AG04449 (cell line): ENCODE measurements around the gene COX5B.
"Not testable (repeated sequence)": the region's sequence is repeated elsewhere in the genome, so short reads cannot be mapped to it uniquely, and the experiment has no call there.

Experiments used
- CTCF ChIA-PET: fragments of 350-600 bp; formaldehyde crosslinking; extraction: SDS; loops from one replicate; lab custom pipeline; 2021; ENCODE audit warnings: antibody characterized with exemption; lab: Yijun Ruan, JAX
- POLR2A ChIA-PET: fragments of 400-600, 350-600 bp; formaldehyde crosslinking; extraction: SDS; loops from one replicate; lab custom pipeline; 2020; ENCODE audit warnings: antibody characterized with exemption, inconsistent platforms; lab: Yijun Ruan, JAX
- DNase-seq: peaks from one replicate; pipeline ENCODE4 v3.0.0-alpha.2; 2010; ENCODE audit warnings: low read depth, low spot score
- H3K4me3 ChIP-seq: 2 replicates; pipeline ENCODE4 v1.5.1; 2011; ENCODE audit warnings: low read depth, mild to moderate bottlenecking, control low read depth, low read length
- TF ChIP-seq, protein P1 (sequence below): IDR thresholded peaks from one replicate; pipeline ENCODE4 v1.5.1; 2011; ENCODE audit warnings: mild to moderate bottlenecking, moderate library complexity, low read length, control low read depth, inconsistent platforms; ENCODE audit not compliant: insufficient read depth; ENCODE audit errors: missing control alignments

The COX5B gene

GRCh38 chr2:97673915-97674283 is 28.0 kb downstream of the COX5B start:
- TF ChIP-seq, protein P1, sequence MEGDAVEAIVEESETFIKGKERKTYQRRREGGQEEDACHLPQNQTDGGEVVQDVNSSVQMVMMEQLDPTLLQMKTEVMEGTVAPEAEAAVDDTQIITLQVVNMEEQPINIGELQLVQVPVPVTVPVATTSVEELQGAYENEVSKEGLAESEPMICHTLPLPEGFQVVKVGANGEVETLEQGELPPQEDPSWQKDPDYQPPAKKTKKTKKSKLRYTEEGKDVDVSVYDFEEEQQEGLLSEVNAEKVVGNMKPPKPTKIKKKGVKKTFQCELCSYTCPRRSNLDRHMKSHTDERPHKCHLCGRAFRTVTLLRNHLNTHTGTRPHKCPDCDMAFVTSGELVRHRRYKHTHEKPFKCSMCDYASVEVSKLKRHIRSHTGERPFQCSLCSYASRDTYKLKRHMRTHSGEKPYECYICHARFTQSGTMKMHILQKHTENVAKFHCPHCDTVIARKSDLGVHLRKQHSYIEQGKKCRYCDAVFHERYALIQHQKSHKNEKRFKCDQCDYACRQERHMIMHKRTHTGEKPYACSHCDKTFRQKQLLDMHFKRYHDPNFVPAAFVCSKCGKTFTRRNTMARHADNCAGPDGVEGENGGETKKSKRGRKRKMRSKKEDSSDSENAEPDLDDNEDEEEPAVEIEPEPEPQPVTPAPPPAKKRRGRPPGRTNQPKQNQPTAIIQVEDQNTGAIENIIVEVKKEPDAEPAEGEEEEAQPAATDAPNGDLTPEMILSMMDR: no peak
- ChIA-PET POLR2A (no interaction called here), CTCF (interaction anchor here (1.6 kb wide), 1 partner anchor 24 kb away, joined by 6 read pairs; no protein-coding TSS in a partner anchor)
- no peak overlapping the region for H3K4me3 ChIP-seq
- DNase-seq: no peak

- TF ChIP-seq, protein P1: no peak
- POLR2A ChIA-PET: no interaction called here
- CTCF ChIA-PET: interaction anchor here (1.6 to 6.3 kb wide), 3 partner anchors 12 to 22 kb away, joined by 4 to 59 read pairs (median 32); partner anchors contain the start of gene ACTR1B
- no peak overlapping the region for H3K4me3 ChIP-seq
- DNase-seq: no peak
Measured at GRCh38 chr2:97675430-97676113, 29.7 kb downstream of the COX5B start.

- TF ChIP-seq, protein P1: no peak
- POLR2A ChIA-PET: no interaction called here
- H3K4me3 ChIP-seq: no peak overlapping the region
- DNase-seq: no peak
- CTCF ChIA-PET: interaction anchor here (1.6 to 6.3 kb wide), 3 partner anchors 11 to 21 kb away, joined by 4 to 59 read pairs (median 32); partner anchors contain the start of gene ACTR1B
Measured at GRCh38 chr2:97676620-97677019, 30.8 kb downstream of the COX5B start.

GRCh38 chr2:97677480-97677879 is 31.6 kb downstream of the COX5B start:
- CTCF ChIA-PET: interaction anchor here (0.8 to 6.3 kb wide), 3 partner anchors 14 to 87 kb away, joined by 3 to 59 read pairs (median 32); partner anchors contain the start of gene ACTR1B
- H3K4me3 ChIP-seq: no peak overlapping the region
- no peak for DNase-seq
- TF ChIP-seq, protein P1: no peak
- POLR2A ChIA-PET: no interaction called here

DNA sequence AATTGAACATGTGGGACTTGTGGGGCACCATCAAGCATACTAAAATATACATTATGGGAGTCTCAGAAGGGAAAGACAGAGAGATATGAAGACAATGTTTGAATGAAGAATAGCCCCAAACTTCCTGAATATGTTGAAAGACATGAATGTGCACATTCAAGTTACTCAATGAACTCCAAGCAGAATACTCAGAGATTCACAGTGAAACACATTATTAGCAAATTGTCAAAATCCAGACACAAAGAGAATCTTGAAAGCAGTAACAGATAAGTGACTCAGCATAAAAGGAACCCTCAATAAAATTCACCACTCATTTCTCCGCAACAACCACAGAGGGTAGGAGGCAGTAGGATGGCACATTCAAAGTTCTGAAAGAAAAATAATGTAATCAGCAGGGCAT is 32.4 kb downstream of the COX5B start:
- CTCF ChIA-PET: interaction anchor here (4.0 to 6.3 kb wide), 2 partner anchors 15 to 20 kb away, joined by 32 to 59 read pairs; partner anchors contain the start of gene ACTR1B
- DNase-seq: no peak
- POLR2A ChIA-PET: no interaction called here
- TF ChIP-seq, protein P1: no peak
- no peak overlapping the region for H3K4me3 ChIP-seq

DNA sequence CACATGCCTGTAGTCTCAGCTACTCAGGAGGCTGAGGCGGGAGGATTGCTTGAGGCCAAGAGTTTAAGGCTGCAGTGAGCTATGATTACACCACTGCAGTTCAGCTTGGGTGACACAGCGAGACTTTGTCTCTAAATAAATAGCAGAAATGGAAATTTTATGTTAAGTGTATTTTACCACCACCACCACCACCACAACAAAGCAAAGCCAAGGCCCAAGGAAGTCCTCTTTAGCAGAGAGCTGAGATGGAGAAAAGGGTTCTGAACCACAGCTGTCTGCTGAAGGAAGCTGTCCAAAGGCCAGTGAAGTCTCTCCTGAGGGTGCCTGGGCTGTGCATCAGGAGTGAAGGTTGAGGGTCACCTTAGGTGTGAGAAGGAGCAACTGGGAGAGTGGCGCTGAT is 41.4 kb downstream of the COX5B start:
- POLR2A ChIA-PET, H3K4me3 ChIP-seq, DNase-seq: not testable (repeated sequence)
- CTCF ChIA-PET: interaction anchor here (1.5 to 2.9 kb wide), 3 partner anchors 11 to 97 kb away, joined by 4 to 32 read pairs (median 4); no protein-coding TSS in a partner anchor
